ENCODE data around the gene TBC1D19. TPM values are rescaled to one million over a fixed set of nuclear protein-coding genes. Genes with fewer than 3 reads are reported as not detected.
"Not testable (repeated sequence)": the region's sequence is repeated elsewhere in the genome, so short reads cannot be mapped to it uniquely, and the experiment has no call there.

Gene TBC1D19
- total RNA-seq, 4 donors from 2014 or later: 19.8 to 23.4 (median 20.7) TPM

DNA sequence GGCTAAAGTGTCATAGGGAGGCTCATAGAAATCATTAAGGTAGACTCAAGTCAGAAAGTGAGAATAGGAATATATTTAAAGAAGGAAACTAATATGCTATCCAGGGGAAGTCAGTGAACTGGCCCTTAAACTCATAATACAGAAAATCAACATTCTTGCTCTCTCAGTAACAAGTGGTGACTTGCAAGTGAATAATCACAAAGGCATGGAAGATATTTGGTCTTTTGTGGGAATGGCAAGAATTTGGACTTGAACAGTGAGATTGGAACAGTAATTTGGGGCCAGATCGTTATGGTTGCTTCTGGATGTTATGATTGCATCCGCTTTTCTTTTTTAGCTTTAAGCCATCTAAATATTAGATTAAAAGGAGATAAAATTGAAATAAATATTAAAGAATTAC lies 103.8 kb downstream of the TBC1D19 start:
- H3K4me3 ChIP-seq: no peak overlapping the region
- H3K36me3 ChIP-seq: peaks cover 0 to 53% (median 2%) of the 10 kb centered on the region in 3 donors
- peaks cover 0 to 10% (median 0%) of the 10 kb centered on the region in 4 donors for H3K9me3 ChIP-seq
- WGBS, 2 donors: 61 to 65% methylated on average over 2 of the region's 2 CpGs
- H3K4me1 ChIP-seq: no peaks in the 10 kb centered on the region
- TF ChIP-seq, protein P1, sequence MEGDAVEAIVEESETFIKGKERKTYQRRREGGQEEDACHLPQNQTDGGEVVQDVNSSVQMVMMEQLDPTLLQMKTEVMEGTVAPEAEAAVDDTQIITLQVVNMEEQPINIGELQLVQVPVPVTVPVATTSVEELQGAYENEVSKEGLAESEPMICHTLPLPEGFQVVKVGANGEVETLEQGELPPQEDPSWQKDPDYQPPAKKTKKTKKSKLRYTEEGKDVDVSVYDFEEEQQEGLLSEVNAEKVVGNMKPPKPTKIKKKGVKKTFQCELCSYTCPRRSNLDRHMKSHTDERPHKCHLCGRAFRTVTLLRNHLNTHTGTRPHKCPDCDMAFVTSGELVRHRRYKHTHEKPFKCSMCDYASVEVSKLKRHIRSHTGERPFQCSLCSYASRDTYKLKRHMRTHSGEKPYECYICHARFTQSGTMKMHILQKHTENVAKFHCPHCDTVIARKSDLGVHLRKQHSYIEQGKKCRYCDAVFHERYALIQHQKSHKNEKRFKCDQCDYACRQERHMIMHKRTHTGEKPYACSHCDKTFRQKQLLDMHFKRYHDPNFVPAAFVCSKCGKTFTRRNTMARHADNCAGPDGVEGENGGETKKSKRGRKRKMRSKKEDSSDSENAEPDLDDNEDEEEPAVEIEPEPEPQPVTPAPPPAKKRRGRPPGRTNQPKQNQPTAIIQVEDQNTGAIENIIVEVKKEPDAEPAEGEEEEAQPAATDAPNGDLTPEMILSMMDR (IDR thresholded peaks at IDR 0.05): no peak
- TF ChIP-seq POLR2A (IDR thresholded peaks at IDR 0.05): no peak
- TF ChIP-seq EP300 (IDR thresholded peaks at IDR 0.05): no peak
- no peak for DNase-seq (ENCODE audit: low spot score in 2 of 2)
- H3K27me3 ChIP-seq: no peaks in the 10 kb centered on the region
- no peak overlapping the region for H3K27ac ChIP-seq

DNA sequence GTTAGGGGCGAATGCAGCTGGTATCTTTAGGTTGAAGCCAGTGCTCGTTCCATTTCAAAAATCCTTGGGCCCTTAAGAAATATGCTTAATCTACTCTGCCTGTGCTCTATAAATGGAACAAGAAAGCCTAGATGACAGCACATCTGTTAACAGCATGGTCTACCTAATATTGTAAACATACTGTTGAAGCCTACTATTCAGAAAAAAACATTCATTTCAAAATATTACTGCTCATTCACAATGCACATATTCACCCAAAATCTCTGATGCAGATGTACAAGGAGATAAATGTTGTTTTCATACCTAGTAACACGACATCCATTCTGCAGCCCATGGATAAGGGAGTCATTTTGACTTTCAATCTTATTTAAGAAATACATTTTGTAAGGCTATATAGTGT lies 106.6 kb downstream of the TBC1D19 start:
- no peaks in the 10 kb centered on the region for H3K27me3 ChIP-seq

DNA sequence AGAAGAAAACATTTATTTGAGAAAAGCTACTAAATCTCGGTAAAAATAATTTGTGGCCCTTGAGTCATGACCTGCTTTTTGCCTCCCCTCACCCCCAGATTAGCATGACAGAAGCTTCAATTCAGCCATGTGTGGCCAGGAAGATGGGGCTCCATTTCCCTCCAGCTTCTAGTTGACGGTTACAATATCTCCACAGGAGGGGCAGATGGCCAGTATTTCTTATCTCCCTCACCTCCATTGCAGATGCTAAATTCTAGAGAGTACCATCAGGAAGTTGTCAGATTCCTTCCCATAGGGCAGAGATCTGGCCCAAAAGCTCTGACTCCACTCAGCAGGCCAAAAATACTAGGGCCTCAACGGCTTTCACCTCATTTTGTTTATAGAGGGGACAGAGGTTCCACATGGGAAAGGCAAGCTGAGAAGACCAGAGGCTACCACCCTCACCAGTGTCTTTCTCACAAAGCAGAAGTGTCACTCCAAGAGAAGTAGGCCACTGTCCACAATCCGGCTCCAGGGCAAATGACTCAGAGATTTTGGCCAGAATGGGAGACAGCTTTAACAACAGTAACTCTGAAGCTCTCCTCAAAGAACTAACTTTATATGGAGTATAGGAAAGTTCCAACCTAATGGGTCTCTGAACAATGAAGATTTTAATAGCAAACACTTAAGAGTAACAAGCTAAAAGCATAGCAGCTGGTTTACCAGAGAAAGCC lies 108.3 kb downstream of the TBC1D19 start:
- H3K36me3 ChIP-seq: peaks cover 0 to 38% (median 2%) of the 10 kb centered on the region in 3 donors
- no peak overlapping the region for H3K27ac ChIP-seq
- DNase-seq (ENCODE audit: low spot score in 2 of 2): no peak
- 75 to 91% methylated on average over 4 of the region's 4 CpGs for WGBS, 2 donors
- TF ChIP-seq, protein P1 (IDR thresholded peaks at IDR 0.05): no peak
- TF ChIP-seq EP300 (IDR thresholded peaks at IDR 0.05) (no peak), POLR2A (IDR thresholded peaks at IDR 0.05) (no peak)
- no peak overlapping the region for H3K4me3 ChIP-seq
- H3K4me1 ChIP-seq: no peaks in the 10 kb centered on the region
- H3K9me3 ChIP-seq: peaks cover 0 to 13% (median 0%) of the 10 kb centered on the region in 4 donors
- H3K27me3 ChIP-seq: no peaks in the 10 kb centered on the region

More for the DNA sequence above, 106.6 kb downstream of the TBC1D19 start:
- Histone ChIP-seq H3K9me3 (peaks cover 0 to 10% (median 0%) of the 10 kb centered on the region in 4 donors), H3K4me1 (no peaks in the 10 kb centered on the region), H3K36me3 (peaks cover 0 to 38% (median 2%) of the 10 kb centered on the region in 3 donors), H3K27ac (no peak overlapping the region), H3K4me3 (no peak overlapping the region)
- WGBS, 2 donors: 64 to 81% methylated on average over 3 of the region's 3 CpGs
- TF ChIP-seq, protein P1 (IDR thresholded peaks at IDR 0.05): no peak
- no peak for TF ChIP-seq POLR2A (IDR thresholded peaks at IDR 0.05)
- TF ChIP-seq EP300 (IDR thresholded peaks at IDR 0.05): no peak
- no peak for DNase-seq (ENCODE audit: low spot score in 2 of 2)

DNA sequence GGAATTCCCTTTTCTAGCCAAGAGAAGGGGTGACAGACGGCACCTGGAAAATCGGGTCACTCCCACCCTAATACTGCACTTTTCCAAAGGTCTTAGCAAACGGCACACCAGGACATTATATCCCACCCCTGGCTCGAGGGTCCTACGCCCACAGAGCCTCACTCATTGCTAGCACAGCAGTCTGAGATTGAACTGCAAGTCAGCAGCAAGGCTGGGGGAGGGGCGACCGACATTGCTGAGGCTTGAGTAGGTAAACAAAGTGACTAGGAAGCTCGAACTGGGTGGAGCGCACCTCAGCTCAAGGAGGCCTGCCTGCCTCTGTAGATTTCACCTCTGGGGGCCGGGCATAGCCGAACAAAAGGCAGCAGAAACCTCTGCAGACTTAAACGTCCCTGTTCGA lies 110.2 kb downstream of the TBC1D19 start:
- not testable (repeated sequence) for H3K4me3 ChIP-seq; H3K27ac ChIP-seq; H3K27me3 ChIP-seq; DNase-seq (ENCODE audit: low spot score in 2 of 2); H3K4me1 ChIP-seq
- Histone ChIP-seq H3K36me3 (peaks cover 0 to 28% (median 0%) of the 10 kb centered on the region in 3 donors), H3K9me3 (peaks cover 0 to 21% (median 0%) of the 10 kb centered on the region in 4 donors)
- 93 to 94% methylated on average over 13 of the region's 13 CpGs for WGBS, 2 donors

DNA sequence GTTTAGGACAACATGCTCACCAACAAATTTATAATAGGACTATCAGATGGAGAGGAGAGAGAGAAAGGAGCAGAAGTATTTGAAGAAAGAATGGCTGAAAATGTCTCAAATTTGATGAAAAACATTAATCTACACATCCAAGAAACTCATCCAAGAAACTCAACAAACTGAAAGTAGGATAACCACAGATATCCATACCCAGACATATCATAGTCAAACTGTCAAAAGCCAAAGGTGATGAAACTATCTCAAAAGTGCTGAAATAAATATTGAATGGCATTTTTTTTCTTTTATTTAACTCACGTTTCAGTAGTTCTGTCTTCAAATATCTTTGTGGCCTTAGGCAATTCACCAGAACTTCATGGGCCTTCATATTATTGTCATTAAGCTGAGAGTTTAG lies 116.2 kb downstream of the TBC1D19 start:
- Histone ChIP-seq H3K9me3 (peaks cover 0 to 11% (median 0%) of the 10 kb centered on the region in 4 donors), H3K27me3 (no peaks in the 10 kb centered on the region), H3K36me3 (no peaks in the 10 kb centered on the region), H3K4me3 (no peak overlapping the region), H3K27ac (no peak overlapping the region), H3K4me1 (no peaks in the 10 kb centered on the region)
- no peak for TF ChIP-seq POLR2A (IDR thresholded peaks at IDR 0.05)
- TF ChIP-seq EP300 (IDR thresholded peaks at IDR 0.05): no peak
- TF ChIP-seq, protein P1 (IDR thresholded peaks at IDR 0.05): no peak
- DNase-seq (ENCODE audit: low spot score in 2 of 2): no peak
- WGBS, 2 donors: 62 to 65% methylated on average over 1 of the region's 1 CpG

Data from tibial nerve (tissue), 4 donors.